Smooth muscle cell (in vitro differentiated cells): Measurements from ENCODE around the gene ADGRB2. TPM values are rescaled to one million over a fixed set of nuclear protein-coding genes. Genes with fewer than 3 reads are reported as not detected.

Experiments
- DNase-seq: peaks from one replicate; lab custom pipeline; 2025; ENCODE audit not compliant: unreplicated experiment; lab: John Stamatoyannopoulos, UW
- H2AFZ ChIP-seq: fragments of 200-600 bp; sonication (generic); 2 replicates; pipeline ENCODE4 v1.6.0; 2016; ENCODE audit warnings: antibody characterized with exemption, low read depth, mild to moderate bottlenecking
- H3F3A ChIP-seq: fragments of 200-600 bp; sonication (generic); 2 replicates; pipeline ENCODE4 v1.6.0; 2017; ENCODE audit warnings: antibody characterized with exemption, low read depth
- H3K27ac ChIP-seq: fragments of 200-600 bp; sonication (generic); 2 replicates; pipeline ENCODE4 v1.5.1; 2016; ENCODE audit warnings: low read depth, mild to moderate bottlenecking
- H3K27me3 ChIP-seq: fragments of 200-600 bp; sonication (generic); 2 replicates; pipeline ENCODE4 v1.6.1; 2016; ENCODE audit warnings: low read depth, mild to moderate bottlenecking
- H3K36me3 ChIP-seq: fragments of 200-600 bp; sonication (generic); 2 replicates; pipeline ENCODE4 v1.5.1; 2016; ENCODE audit warnings: low read depth
- H3K4me1 ChIP-seq: fragments of 200-600 bp; sonication (generic); 2 replicates; pipeline ENCODE4 v1.5.1; 2016; ENCODE audit warnings: low read depth
- H3K4me2 ChIP-seq: fragments of 200-600 bp; sonication (generic); 2 replicates; pipeline ENCODE4 v1.6.0; 2016; ENCODE audit warnings: mild to moderate bottlenecking
- H3K4me3 ChIP-seq: fragments of 200-600 bp; sonication (generic); 2 replicates; pipeline ENCODE4 v1.5.1; 2016; ENCODE audit warnings: mild to moderate bottlenecking
- H3K79me2 ChIP-seq: fragments of 200-600 bp; sonication (generic); 2 replicates; pipeline ENCODE4 v1.6.0; 2016; ENCODE audit warnings: low read depth, mild to moderate bottlenecking
- H3K9ac ChIP-seq: fragments of 200-600 bp; sonication (generic); 2 replicates; pipeline ENCODE4 v1.6.0; 2016; ENCODE audit warnings: low read depth
- H3K9me3 ChIP-seq: fragments of 200-600 bp; sonication (generic); replicated peaks from 2 replicates; pipeline ENCODE4 v1.5.1; 2016; ENCODE audit warnings: low read depth
- H4K20me1 ChIP-seq: fragments of 200-600 bp; sonication (generic); 2 replicates; pipeline ENCODE4 v1.6.0; 2016; ENCODE audit warnings: low read depth
- WGBS: methylation state at CpG from one replicate; pipeline ENCODE4 v1.1.7; 2016; ENCODE audit warnings: low lambda C conversion rate; 5-methylcytosine and 5-hydroxymethylcytosine counted together
- polyA plus RNA-seq: library from polyadenylated mRNA; unstranded; fragments of >200 nt; fragmentation: Nextera tagmentation; extraction: Ambion mirVana; gene quantifications from 2 replicates; pipeline ENCODE4 v1.2.1, GENCODE V29; 2016
- total RNA-seq: library from RNA; depleted of rRNA; stranded (reverse); fragments of >200 nt; gene quantifications from 2 replicates; pipeline ENCODE4 v1.2.3, GENCODE V29; 2014
- TF ChIP-seq, protein P1 (sequence below): fragments of 200-600 bp; sonication (generic); IDR thresholded peaks from 2 replicates; pipeline ENCODE4 v1.5.1; 2017; ENCODE audit warnings: borderline replicate concordance, mild to moderate bottlenecking, antibody characterized with exemption; ENCODE audit not compliant: insufficient read depth, poor library complexity, severe bottlenecking

Gene ADGRB2
- total and polyA plus RNA-seq, 2 experiments from 2014 or later = 8.8 to 9.4 TPM

DNA sequence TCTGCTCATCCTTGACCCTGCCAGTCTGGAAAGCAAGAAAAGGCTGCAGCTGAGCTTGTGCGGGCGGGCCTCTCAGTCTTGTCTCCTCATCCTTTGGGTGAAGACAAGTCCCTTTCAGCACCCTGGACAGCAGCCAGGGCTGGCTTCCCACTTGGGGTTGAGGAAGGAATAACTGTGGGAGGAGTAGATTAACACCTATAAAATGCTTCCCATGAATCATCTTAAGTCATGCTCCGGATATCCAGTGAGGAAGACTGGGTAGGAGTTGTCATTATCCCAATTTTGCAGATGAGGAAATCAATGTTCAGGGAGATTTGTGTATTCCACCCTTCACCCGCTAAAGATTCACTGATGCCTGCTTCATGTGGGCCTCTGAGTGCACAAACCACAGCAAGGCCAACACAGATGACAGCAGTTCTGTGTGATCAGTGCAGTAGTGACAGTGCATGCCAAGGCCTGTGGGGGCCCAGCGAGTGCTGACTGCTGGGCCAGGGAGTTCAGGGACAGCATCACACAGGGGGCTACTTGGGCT lies 40.2 kb downstream of the ADGRB2 start:
- no peak overlapping the region for H2AFZ ChIP-seq
- H3K4me1 ChIP-seq = no peaks in the 10 kb centered on the region
- no peaks in the 10 kb centered on the region for H3K36me3 ChIP-seq
- H3K27me3 ChIP-seq = peaks cover 6% of the 10 kb centered on the region
- no peaks in the 10 kb centered on the region for H3K79me2 ChIP-seq
- peaks cover 6% of the 10 kb centered on the region for H3F3A ChIP-seq
- WGBS = 39% methylated on average over 5 of the region's 5 CpGs
- H3K9ac ChIP-seq = no peak overlapping the region
- H3K4me2 ChIP-seq = no peak overlapping the region
- H3K4me3 ChIP-seq = no peak overlapping the region
- H3K27ac ChIP-seq = no peak overlapping the region
- peak; percentile 75 for DNase-seq
- H4K20me1 ChIP-seq = peaks cover 6% of the 10 kb centered on the region
- no peaks in the 10 kb centered on the region for H3K9me3 ChIP-seq
- TF ChIP-seq, protein P1, sequence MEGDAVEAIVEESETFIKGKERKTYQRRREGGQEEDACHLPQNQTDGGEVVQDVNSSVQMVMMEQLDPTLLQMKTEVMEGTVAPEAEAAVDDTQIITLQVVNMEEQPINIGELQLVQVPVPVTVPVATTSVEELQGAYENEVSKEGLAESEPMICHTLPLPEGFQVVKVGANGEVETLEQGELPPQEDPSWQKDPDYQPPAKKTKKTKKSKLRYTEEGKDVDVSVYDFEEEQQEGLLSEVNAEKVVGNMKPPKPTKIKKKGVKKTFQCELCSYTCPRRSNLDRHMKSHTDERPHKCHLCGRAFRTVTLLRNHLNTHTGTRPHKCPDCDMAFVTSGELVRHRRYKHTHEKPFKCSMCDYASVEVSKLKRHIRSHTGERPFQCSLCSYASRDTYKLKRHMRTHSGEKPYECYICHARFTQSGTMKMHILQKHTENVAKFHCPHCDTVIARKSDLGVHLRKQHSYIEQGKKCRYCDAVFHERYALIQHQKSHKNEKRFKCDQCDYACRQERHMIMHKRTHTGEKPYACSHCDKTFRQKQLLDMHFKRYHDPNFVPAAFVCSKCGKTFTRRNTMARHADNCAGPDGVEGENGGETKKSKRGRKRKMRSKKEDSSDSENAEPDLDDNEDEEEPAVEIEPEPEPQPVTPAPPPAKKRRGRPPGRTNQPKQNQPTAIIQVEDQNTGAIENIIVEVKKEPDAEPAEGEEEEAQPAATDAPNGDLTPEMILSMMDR = no peak

DNA sequence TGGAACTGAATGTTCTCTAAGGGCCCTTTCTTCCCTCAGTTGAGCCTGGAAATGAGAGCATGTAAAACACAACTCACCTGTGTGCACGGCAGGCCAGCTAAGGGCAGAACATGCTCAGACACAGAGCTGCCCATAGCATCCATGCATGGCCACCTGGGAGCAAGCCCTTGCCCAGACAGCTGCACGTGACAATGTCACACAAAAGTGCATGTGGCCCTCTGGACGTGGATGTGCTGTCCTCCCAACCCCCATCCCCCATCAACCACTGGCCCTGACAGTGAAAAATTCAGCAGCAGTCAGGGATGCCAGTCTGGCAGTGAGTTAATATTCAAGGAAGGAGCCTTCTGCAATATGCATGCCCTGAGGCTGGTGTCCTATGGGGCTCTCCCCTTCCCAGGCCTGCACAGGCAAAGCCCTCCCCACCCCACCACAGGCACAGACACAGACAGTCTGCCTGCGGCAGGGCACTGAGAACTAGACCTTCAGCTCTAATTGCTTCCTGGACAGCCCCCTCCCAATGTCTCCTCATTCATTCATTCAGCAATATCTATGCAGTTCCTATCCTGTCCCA lies 45.7 kb downstream of the ADGRB2 start:
- Histone ChIP-seq H3K27me3 (peaks cover 6% of the 10 kb centered on the region), H3K4me1 (peaks cover 8% of the 10 kb centered on the region), H3K4me2 (no peak overlapping the region), H3F3A (peaks cover 18% of the 10 kb centered on the region), H4K20me1 (no peaks in the 10 kb centered on the region), H3K79me2 (no peaks in the 10 kb centered on the region), H3K27ac (no peak overlapping the region), H3K9me3 (no peaks in the 10 kb centered on the region), H2AFZ (no peak overlapping the region), H3K36me3 (no peaks in the 10 kb centered on the region), H3K4me3 (no peak overlapping the region), H3K9ac (no peak overlapping the region)
- TF ChIP-seq, protein P1 = no peak
- 66% methylated on average over 4 of the region's 4 CpGs for WGBS
- no peak for DNase-seq

DNA sequence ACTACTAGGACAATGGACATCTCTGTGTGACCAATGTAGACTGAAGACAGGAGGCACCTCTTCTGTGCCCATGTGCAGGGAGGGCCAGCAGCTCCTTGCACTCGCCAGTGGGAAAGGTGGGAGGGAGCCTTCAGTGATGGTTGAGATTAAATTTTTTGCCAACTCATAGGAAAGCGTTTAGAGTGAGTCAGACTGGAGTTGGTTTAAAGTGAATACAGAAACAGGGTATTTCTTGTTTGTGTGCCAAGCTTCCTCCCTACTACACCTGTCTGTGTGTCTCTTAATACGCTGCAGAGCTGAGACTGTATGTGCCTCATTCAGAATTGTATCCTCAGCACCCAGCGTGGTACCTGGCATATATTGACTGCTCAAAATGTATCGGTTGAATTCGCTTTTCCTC lies 46.8 kb downstream of the ADGRB2 start:
- TF ChIP-seq, protein P1 = no peak
- H2AFZ ChIP-seq = no peak overlapping the region
- no peak for DNase-seq
- H4K20me1 ChIP-seq = no peaks in the 10 kb centered on the region
- no peak overlapping the region for H3K9ac ChIP-seq
- WGBS = 76% methylated on average over 6 of the region's 6 CpGs
- no peaks in the 10 kb centered on the region for H3K36me3 ChIP-seq
- H3K27ac ChIP-seq = no peak overlapping the region
- no peak overlapping the region for H3K4me3 ChIP-seq
- peaks cover 24% of the 10 kb centered on the region for H3F3A ChIP-seq
- H3K4me2 ChIP-seq = no peak overlapping the region
- H3K79me2 ChIP-seq = no peaks in the 10 kb centered on the region
- H3K4me1 ChIP-seq = peaks cover 11% of the 10 kb centered on the region
- H3K9me3 ChIP-seq = no peaks in the 10 kb centered on the region
- H3K27me3 ChIP-seq = peaks cover 6% of the 10 kb centered on the region

DNA sequence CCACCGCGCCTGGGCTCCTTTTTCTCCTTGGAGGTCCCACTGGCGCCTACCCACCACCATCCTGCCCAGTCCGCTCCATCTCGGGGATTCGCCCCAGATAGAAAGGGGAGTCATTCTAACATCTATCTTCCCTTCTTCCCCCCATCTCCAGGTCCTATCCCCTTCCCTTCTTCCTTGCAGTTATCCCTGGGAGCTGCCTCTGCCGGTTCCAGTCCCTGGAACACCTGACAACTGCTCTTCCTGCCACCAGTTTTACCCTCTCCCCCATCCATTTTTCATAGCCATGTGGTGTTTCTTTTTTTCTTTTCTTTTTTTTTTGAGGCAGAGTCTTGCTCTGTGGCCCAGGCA lies 48.3 kb downstream of the ADGRB2 start:
- TF ChIP-seq, protein P1 = no peak
- Histone ChIP-seq H2AFZ (no peak overlapping the region), H3K4me3 (peak overlapping the region; percentile 53), H3K79me2 (no peaks in the 10 kb centered on the region), H3K27me3 (peaks cover 1% of the 10 kb centered on the region), H4K20me1 (no peaks in the 10 kb centered on the region), H3K27ac (no peak overlapping the region), H3F3A (peaks cover 34% of the 10 kb centered on the region), H3K9ac (no peak overlapping the region), H3K4me1 (peaks cover 11% of the 10 kb centered on the region), H3K36me3 (no peaks in the 10 kb centered on the region), H3K4me2 (peak overlapping the region; percentile 90), H3K9me3 (no peaks in the 10 kb centered on the region)
- whole genome bisulfite sequencing = 1% methylated on average over 7 of the region's 7 CpGs
- no peak for DNase-seq
